Gastrocnemius medialis (tissue), 4 donors: ENCODE results near the gene KIF21B. TPM values are rescaled to one million over a fixed set of nuclear protein-coding genes. Genes with fewer than 3 reads are reported as not detected.
"Not testable (repeated sequence)": the region's sequence is repeated elsewhere in the genome, so short reads cannot be mapped to it uniquely, and the experiment has no call there.

ENCODE experiments used
- ATAC-seq, 2 donors: fragments of 150-250 bp; one replicate each; pipeline ENCODE4 v1.9.1; 2016
- DNase-seq, 2 donors: peaks; one replicate each; pipeline ENCODE4 v3.0.0-alpha.2; 2019
- H3K27ac ChIP-seq, 4 donors: fragments of 200-600 bp; sonication (generic); 1 replicate in 1 of 4; 2 replicates in 3 of 4; pipeline ENCODE4 v1.5.1; 2016 to 2018; ENCODE audit warnings: mild to moderate bottlenecking in 2 of 4, moderate library complexity in 1 of 4
- H3K27me3 ChIP-seq, 3 donors: fragments of 200-600 bp; sonication (generic) in 2 of 3; 1 replicate in 1 of 3; 2 replicates in 2 of 3; pipeline versions ENCODE4 v1.5.1 to v1.6.0; 2016 to 2019; ENCODE audit warnings: mild to moderate bottlenecking in 1 of 3, moderate library complexity in 1 of 3
- H3K36me3 ChIP-seq, 2 donors: fragments of 200-600 bp; sonication (generic) in 1 of 2; one replicate each; pipeline ENCODE4 v1.5.1; 2017 to 2018
- H3K4me1 ChIP-seq, 2 donors: fragments of 200-600 bp; sonication (generic) in 1 of 2; one replicate each; pipeline ENCODE4 v1.5.1; 2016 to 2017; ENCODE audit warnings: mild to moderate bottlenecking in 2 of 2
- H3K4me3 ChIP-seq, 4 donors: fragments of 200-600 bp; sonication (generic) in 3 of 4; 1 replicate in 1 of 4; 2 replicates in 3 of 4; pipeline ENCODE4 v1.5.1; 2016 to 2019; ENCODE audit warnings: mild to moderate bottlenecking in 2 of 4
- H3K9me3 ChIP-seq, 3 donors: fragments of 200-600 bp; sonication (generic) in 2 of 3; 1 replicate in 1 of 3; 2 replicates in 2 of 3; pipeline ENCODE4 v1.5.1; 2016 to 2019
- CTCF ChIP-seq, 5 experiments: fragments of 450-650 bp in 3 of 5; fragments of 200-600 bp in 2 of 5; sonication (generic) in 2 of 5; IDR thresholded peaks in 4 of 5; conservative IDR thresholded peaks in 1 of 5; 1 replicate in 4 of 5; 2 replicates in 1 of 5; pipeline ENCODE4 v1.5.1; 2016 to 2019; ENCODE audit warnings: antibody characterized with exemption in 5 of 5, mild to moderate bottlenecking in 3 of 5, moderate library complexity in 3 of 5
- POLR2A ChIP-seq, 2 donors: fragments of 450-650 bp; IDR thresholded peaks; one replicate each; pipeline ENCODE4 v1.6.1; 2017; ENCODE audit warnings: antibody characterized with exemption in 2 of 2, mild to moderate bottlenecking in 2 of 2, moderate library complexity in 2 of 2
- in situ Hi-C, 4 donors: fragments of 200-750 bp; cut with MboI; loops; one replicate each; pipeline versions ENCODE4 v1.15.0 to v1.8.0; 2017; ENCODE audit warnings: low sequenced_read_pairs in 4 of 4
- intact Hi-C: fragments of 100-400 bp; cut with DNase I; formaldehyde crosslinking; loops from one replicate; pipeline ENCODE4 v1.15.1; 2023; ENCODE audit warnings: low total_unique reads
- total RNA-seq, 4 donors: library from RNA; depleted of rRNA; stranded (reverse); fragments of >200 nt; gene quantifications; one replicate each; pipeline versions ENCODE4 v1.1.0 to v1.2.3, GENCODE V29; 2016

KIF21B gene
- total RNA-seq, 4 donors from 2014 or later: 0.23 to 0.49 (median 0.36) TPM

DNA sequence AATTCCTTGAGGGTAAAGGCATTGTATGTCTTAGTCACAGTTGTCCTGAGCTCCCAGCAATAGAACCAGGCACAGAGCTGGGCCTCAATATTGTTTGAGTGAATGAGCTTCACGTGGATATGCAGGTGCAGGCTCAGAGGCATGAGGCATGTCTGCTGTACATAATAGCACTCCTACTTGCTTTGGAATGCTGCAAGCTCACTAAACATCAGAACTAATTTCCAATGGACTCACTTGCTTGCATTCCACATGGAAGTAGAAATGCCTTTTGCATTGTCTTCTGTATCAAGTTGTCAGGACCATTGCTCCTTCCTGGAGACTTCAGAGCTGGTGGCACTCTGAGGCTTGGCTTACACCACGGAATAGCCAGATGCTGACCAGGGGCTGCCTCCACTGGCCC lies 91.7 kb downstream of the KIF21B start:
- intact Hi-C loops (no loop called here), in situ Hi-C loops (no loop called here)
- H3K27ac ChIP-seq: no peak overlapping the region
- no peaks in the 10 kb centered on the region for H3K4me1 ChIP-seq
- no peaks in the 10 kb centered on the region for H3K27me3 ChIP-seq
- TF ChIP-seq POLR2A (IDR thresholded peaks at IDR 0.05) (no peak), CTCF (IDR thresholded peaks at IDR 0.05 in 4 of 5, conservative IDR thresholded peaks at IDR 0.05 in 1 of 5) (no peak)
- DNase-seq (no peak), ATAC-seq (no peak)
- no peak overlapping the region for H3K4me3 ChIP-seq
- H3K36me3 ChIP-seq: no peaks in the 10 kb centered on the region
- H3K9me3 ChIP-seq: no peaks in the 10 kb centered on the region

DNA sequence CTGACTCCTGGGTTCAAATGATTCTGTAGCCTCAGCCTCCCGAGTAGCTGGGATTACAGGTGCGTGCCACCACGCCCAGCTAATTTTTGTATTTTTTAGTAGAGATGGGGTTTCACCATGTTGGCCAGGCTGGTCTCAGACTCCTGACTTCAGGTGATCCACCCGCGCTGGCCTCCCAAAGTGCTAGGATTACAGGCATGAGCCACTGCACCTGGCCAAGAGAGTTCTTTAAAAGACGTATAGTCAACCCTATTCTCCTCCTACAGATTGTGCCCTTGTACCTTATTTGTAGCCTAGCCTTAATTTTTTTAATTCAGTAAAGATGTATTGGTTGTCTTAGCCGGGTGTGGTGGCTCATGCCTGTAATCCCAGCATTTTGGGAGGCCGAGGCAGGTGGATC lies 93.2 kb downstream of the KIF21B start:
- H3K9me3 ChIP-seq, H3K4me3 ChIP-seq, in situ Hi-C loops, DNase-seq, ATAC-seq, H3K4me1 ChIP-seq, H3K36me3 ChIP-seq, intact Hi-C loops, H3K27ac ChIP-seq, H3K27me3 ChIP-seq: not testable (repeated sequence)

GRCh38 chr1:200929530-200930278 lies 93.8 kb downstream of the KIF21B start:
- no peaks in the 10 kb centered on the region for H3K9me3 ChIP-seq
- intact Hi-C loops: no loop called here
- TF ChIP-seq CTCF (IDR thresholded peaks at IDR 0.05 in 4 of 5, conservative IDR thresholded peaks at IDR 0.05 in 1 of 5) (no peak), POLR2A (IDR thresholded peaks at IDR 0.05) (no peak)
- no peaks in the 10 kb centered on the region for H3K27me3 ChIP-seq
- peak in 1 of 2 donors; percentile 64 for ATAC-seq
- no peak overlapping the region for H3K27ac ChIP-seq
- H3K4me3 ChIP-seq: no peak overlapping the region
- peak in 1 of 2 donors; percentile 25 for DNase-seq
- no peaks in the 10 kb centered on the region for H3K4me1 ChIP-seq
- no peaks in the 10 kb centered on the region for H3K36me3 ChIP-seq
- in situ Hi-C loops: no loop called here

DNA sequence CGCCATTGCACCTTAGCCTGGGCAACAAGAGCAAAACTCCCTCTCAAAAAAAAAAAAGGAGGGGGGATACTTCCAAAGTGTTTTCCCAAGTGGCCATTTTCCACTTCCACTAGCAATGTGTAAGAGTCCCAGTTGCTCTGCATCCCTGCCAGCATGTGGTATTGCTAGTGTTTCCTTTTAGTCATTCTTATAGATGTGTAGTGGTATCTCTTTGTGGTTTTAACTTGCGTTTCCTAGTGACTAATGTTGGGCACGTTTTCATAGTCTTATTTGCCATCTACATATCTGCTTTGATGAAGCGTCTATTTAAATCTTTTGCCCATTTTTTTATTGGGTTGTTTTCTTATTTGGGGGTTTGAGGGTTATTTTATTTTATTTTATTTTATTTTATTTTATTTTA lies 97.7 kb downstream of the KIF21B start:
- ATAC-seq: no peak
- no peak for DNase-seq
- Histone ChIP-seq H3K4me3 (no peak overlapping the region), H3K9me3 (no peaks in the 10 kb centered on the region), H3K27ac (no peak overlapping the region), H3K36me3 (no peaks in the 10 kb centered on the region), H3K4me1 (no peaks in the 10 kb centered on the region), H3K27me3 (no peaks in the 10 kb centered on the region)
- in situ Hi-C loops (no loop called here), intact Hi-C loops (no loop called here)
- TF ChIP-seq POLR2A (IDR thresholded peaks at IDR 0.05) (no peak), CTCF (IDR thresholded peaks at IDR 0.05 in 4 of 5, conservative IDR thresholded peaks at IDR 0.05 in 1 of 5) (no peak)

- Histone ChIP-seq H3K4me3 (no peak overlapping the region), H3K27me3 (no peaks in the 10 kb centered on the region), H3K36me3 (no peaks in the 10 kb centered on the region), H3K4me1 (no peaks in the 10 kb centered on the region), H3K27ac (no peak overlapping the region), H3K9me3 (no peaks in the 10 kb centered on the region)
- DNase-seq (no peak), ATAC-seq (no peak)
- TF ChIP-seq CTCF (IDR thresholded peaks at IDR 0.05 in 4 of 5, conservative IDR thresholded peaks at IDR 0.05 in 1 of 5) (no peak), POLR2A (IDR thresholded peaks at IDR 0.05) (no peak)
- intact Hi-C loops: no loop called here
- in situ Hi-C loops: no loop called here
These were observed 99.9 kb downstream of the KIF21B start for GRCh38 chr1:200923601-200924000.
